HuH-7.5 (cell line): ENCODE data around the gene PTPRT.
"Not testable (repeated sequence)": the region's sequence is repeated elsewhere in the genome, so short reads cannot be mapped to it uniquely, and the experiment has no call there.

ENCODE experiments used
- DNase-seq: peaks from one replicate; pipeline ENCODE4 v3.0.0; 2011; ENCODE audit warnings: low spot score

Gene PTPRT

DNA sequence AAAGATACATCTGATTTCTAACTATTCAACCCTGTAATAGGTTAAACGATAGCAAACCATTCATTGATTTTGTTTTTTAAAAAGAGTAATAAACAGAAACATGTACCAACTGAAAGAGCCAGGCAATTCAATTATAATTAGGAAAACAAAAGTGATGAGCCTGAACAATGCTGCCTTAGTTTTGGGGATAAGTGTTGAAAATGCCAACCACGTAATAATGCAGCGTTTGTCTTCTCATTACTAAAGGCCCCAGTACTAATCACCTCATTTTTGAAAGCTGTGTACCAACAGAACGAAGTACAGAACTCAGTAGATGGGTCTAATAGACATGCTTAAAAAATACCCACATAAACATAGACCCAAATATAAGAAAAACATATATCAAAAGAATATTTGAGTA lies 907.9 kb downstream of the PTPRT start:
- DNase-seq: no peak

DNA sequence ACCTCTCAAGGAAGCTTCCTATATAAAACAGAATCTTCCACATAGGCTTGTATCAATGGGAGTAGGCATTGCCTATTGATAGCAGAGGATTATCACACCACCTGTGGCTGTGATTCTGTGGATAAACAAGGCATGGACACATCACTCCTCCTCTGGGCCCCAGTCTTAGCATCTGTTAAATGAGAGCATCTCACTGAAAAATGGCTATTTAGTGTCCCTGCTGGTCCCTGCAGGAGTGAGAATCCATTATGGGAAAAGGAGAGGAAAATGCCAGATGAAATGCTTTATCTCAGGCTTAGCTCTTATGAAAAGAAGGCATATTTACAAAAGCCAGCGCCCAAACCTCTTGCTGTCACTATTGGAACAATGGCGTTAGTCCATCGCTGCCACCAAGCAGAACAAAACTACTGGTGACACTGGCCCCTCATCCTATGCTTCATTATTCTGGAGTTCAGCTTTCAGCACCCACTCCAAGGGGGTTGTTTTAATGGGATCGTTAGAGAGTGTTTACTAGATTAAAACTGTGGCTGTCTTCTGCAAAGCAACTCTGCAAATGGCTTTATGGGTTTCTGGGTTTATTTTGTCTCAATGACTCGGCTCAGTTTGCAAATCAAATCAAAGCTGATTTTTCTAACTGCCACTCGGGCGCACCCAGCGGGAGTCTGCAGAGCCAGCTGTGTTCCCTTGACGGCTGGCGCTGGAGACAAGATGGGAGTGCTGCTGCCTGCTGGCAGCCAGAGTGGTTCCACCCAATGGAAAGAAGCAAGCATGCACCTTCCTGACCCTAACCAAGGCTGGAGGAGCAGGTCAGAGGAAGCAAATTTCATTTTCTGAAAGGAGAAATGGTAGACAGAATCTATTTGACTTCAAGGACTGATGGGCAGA lies 912.7 kb downstream of the PTPRT start:
- DNase-seq: no peak

DNA sequence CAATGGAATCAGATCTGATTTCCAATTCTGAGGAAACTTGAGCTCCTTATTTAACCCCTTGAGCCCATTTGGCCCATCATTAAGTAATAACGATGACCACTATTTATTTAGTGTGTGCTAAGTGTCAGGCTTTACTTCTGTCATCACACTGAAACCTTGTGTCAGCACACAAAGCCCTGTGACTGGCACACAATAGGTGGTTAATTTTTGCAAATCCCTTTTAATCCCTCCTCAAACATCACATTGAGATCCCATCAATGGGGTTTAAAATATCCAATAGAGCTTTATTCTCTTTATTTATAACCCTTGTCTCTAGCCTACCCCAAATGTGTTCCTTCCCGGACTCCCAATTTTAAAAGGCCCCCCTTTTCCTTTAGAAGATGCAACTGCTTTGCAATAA lies 914.7 kb downstream of the PTPRT start:
- DNase-seq: no peak

DNA sequence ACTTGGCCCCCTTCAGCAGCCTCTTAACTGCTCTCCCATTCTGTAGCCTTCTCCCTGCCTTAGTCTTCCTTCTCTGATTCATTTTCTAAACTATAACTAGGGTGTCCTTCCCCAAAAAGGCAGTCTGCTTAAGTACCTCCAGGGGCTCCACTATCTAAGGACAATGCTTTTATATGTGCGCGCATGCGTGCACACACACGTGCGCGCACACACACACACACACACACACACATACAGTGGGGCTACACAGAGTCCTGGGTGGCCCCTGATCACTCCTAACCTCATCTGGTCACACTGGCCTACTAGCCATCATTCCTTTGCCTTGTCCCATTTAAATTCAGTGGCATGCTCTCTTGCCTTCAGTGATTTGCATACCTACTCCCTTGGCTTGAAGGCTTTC lies 917.2 kb downstream of the PTPRT start:
- no peak for DNase-seq

DNA sequence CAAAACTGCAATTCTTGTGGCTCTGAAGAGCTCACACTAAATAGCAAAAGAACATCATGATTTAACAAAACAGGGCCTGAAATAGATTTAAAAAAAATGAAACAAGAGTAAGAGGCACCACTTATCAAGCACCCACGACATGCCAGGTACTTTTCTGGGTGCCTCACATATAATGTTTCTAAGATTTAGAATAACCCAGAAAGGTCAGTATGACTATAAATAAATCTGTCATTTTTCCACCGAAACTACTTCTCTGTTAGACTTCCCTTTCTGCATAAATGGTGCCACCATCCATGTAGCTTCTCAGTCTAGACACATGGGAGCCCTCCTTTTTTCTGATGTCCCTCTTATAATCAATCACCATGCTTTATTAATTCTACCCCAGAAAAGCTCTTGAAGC lies 919.2 kb downstream of the PTPRT start:
- DNase-seq: no peak

DNA sequence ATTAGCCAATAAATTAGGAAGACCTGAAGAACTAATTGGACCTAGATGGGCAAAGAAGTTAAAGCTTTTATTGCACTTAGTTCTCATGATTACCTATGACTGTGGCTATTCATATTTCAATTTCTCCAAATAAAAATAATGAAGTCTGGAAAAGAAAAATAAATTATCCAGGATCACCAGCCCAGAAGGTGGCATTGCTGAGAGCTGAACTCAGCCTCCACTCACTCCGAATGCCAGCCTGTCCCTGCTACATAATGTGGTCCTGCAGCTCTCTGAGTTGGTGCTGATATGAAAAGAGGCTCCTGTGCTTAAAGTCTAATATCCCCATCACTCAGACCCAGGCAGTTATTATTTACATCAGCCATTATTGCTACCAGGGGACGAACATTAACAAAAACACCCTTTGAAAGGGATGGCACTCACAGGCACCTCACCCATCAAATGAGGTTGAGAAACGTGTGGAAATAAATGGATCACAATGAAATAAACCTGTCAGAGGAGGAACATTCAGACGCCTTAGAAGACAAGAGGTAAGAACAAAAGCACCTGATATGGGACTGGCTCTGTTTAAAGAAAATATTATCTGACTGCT lies 921.8 kb downstream of the PTPRT start:
- no peak for DNase-seq

DNA sequence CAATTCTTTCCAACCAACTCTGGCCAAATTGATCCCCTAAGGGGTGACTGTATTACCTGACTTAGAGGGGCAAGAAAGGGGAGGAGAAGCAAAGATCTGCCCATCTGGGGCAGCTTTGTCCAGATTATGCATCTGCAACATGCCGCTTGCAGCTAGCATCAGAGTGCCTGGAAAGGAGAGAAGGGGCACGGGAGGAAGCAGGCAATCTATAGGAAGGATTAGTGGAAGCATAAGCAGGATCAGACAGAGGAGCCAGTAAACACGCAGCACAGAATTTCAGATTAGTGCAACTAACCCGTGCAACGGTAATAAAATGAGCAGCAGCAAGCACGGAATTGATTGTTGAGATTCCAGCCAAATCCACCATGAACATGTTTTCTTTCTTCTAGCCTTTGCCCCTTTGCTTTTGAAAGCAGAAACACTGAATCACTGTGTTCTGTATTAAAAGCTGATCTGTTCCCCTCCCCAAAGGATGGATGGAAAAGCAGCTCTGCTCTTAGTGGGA lies 927.9 kb downstream of the PTPRT start:
- no peak for DNase-seq

DNA sequence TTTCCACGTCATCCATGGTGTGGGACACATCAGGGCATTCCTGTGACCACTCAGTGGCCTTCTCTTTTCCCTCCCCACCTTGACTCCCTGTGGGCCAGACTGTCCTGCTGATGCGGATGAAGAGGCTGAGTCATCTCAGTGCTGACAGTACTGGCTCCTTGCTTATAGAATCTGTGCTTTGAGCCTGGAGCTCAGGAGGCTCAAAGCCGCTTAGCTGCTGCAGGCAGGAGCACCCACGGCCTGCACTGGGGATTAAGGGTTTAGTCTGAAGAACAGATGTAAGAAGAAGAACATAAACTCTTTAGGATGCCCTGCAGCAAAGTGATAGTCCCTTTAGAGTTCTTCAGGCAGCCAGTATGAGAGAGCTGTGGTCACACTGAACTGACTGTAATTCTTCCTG lies 929.5 kb downstream of the PTPRT start:
- DNase-seq: no peak

DNA sequence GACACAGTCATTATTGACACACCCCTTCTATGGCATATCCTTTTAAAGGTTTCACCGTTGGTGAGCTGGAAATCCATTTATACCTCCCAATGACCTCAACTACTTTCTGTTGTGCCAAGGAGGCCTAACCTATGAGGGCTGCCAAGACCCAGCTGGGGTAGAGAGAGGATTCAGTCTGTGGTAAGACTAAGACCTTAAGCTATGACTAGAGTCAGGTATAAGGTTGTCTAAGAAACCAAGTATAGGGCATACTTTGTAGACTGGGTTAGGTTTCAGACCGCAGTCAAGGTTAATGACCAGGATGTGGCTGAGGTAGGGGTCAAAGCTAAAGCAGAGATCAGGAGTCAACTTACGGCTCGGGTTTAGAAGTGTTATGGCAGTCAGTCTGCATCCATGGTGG lies 930.3 kb downstream of the PTPRT start:
- DNase-seq: no peak

DNA sequence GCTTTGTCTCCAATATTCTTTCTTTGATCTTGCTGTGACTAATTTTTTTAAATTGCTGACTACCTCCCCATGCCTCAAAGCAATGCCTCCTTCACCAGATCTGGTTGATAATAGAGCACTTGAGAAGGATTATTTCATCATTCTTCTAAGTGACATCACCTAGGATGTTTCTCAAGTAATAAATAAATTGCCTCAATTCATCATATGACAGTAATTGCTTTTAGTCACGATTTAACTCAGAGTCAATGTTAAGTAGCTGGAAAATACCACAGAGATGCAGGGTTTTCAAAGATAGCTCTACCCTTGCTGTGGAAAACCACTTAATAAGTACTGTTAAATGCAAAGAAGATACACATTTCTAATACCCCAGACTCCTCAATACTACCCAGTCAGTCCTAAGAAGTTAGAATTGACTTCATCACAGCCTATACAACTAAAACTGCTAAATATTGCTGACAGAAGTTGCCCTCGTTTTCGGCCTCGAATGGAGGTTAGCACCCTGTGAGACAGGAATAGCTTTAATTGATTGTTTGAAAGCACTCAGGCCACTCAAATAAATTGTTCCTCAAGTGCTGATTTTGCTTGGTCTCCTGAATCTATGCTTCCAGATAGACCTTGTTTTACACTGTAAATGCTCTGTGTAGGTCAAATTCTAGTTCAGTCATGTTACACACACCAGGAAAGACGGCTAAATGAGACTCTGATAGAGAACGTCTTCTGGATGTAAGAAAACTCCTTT lies 931.0 kb downstream of the PTPRT start:
- no peak for DNase-seq

DNA sequence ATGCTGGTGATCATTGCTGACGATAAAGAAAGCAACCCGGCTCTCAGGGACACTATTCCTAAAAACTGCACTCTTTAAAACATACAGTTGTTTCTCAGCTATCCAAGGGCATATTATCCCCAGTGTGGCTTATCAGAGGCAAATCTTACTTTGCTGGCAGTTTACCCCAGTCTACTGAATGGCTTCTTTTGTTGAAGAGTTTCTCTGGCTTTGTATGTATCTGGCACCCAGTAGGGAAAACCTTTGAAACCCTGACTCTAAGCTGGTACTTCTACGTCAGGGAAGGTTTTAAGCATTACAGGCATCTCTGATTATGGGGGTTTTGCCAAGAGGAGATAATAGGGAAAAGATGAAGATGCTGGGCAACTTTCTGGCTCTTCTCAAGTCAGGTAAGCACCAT lies 933.9 kb downstream of the PTPRT start:
- DNase-seq: no peak

DNA sequence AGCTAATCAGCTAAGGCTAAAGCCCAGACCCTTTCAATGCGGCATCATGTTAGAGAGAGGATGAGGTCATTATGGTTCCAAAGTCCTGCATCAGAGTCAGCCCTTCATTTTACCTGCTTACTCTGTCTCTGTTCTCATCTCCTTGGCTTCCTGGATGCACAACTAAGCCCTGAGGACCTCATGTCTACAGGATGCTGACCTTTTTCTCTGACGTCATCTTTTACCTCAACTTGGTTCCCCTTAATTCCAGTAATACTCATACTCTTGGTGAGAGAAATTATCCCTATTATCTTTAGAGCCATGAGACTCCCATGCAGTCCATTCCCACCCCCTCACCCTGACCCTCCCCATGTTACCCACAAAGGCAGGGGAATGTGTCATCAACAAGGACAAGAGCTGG lies 935.0 kb downstream of the PTPRT start:
- no peak for DNase-seq

DNA sequence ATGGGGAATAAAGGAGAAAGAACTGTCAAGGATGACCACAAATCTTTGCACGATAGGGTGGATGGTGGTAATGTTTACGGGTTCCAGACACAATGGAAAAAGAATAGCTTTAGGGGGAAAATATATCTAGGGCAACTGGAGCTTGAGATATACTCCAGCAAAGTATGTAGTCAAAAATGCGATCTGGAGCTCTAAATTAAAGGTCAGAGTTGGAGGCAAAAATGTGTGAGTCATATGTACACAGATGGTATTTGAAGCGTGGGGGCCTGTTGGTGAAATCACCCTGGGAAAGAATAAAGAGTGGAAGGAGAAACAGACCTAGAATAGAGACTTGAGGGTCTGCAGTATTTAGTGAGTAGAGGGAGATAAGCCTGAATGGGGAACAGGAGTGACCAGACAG lies 937.6 kb downstream of the PTPRT start:
- no peak for DNase-seq

DNA sequence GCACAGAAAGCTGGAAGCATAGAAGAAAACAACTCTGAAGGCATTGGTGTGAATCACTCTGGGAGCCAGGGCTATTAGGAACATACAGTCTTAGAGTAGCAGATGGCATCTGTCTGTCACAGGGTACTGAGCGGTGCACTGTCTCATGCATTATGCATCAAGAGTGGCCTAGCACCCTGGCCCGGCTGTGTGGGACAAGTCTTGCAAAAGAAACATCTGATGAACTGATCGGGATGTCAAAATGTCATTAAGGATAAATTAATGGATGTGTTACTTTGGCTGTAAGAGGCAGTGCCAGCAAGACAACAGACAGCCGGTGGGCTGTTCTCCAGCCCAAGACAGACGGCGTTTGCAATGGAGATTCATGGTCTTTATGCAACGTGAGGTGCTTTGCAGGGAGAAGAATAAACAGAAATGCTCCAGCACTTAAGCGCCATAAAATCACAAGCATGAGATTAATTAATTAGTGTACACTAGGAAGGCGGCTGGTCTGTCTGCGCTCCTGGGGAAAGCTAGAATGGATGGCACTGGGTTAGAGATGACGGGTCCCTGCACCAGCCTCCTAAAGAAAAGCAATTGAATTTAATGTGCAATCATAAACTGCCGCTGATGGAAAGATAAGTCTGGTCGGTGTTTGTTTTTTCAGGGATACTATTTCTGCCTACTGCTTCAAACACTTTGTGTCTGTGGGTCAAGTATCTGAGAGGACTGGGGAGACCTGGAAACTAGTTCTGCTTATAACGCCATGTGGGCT lies 970.9 kb downstream of the PTPRT start:
- DNase-seq: no peak

DNA sequence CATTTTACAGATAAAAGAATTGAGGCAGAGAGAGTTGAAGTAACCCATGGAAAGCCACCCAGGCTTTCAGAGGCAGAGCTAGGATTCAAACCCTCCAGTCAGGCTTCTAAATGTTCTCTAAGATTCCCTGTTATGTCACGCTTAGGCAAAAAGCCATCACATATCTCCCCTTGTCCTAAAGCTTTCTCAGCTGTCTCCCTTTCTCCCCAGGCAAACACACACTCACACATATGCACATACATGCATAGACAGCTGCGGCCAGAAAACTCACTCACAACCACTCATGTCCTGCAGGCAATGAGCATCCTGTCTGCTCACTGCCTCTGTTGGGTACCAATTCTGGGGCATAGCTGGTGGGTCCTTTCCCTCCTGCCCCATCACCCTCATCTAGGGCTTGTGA lies 975.6 kb downstream of the PTPRT start:
- DNase-seq: no peak

DNA sequence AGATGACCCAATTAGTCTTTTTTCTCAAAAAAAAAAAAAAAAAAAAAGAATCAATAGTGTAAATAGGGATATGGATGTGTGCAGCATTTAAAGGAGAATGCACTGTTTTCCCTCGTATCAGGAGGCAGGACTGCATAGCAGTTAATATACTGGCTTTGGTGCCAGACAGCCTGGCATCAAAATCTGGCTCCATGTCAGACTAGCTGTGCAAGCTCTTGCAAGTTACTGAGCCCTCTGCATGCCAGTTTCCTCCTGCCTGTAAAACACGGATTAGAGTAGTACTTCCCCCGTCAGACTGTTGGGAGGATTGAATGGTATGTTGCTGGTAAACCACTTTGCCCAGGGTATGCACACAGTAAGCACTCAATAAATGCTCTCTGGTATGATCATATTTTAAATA lies 977.3 kb downstream of the PTPRT start:
- DNase-seq: no peak

DNA sequence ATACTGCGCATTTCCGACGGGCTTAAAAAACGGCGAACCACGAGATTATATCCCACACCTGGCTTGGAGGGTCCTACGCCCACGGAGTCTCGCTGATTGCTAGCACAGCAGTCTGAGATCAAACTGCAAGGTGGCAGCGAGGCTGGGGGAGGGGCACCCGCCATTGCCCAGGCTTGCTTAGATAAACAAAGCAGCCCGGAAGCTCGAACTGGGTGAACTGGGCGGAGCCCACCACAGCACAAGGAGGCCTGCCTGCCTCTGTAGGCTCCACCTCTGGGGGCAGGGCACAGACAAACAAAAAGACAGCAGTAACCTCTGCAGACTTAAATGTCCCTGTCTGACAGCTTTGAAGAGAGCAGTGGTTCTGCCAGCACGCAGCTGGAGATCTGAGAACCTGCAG lies 983.1 kb downstream of the PTPRT start:
- DNase-seq: not testable (repeated sequence)

DNA sequence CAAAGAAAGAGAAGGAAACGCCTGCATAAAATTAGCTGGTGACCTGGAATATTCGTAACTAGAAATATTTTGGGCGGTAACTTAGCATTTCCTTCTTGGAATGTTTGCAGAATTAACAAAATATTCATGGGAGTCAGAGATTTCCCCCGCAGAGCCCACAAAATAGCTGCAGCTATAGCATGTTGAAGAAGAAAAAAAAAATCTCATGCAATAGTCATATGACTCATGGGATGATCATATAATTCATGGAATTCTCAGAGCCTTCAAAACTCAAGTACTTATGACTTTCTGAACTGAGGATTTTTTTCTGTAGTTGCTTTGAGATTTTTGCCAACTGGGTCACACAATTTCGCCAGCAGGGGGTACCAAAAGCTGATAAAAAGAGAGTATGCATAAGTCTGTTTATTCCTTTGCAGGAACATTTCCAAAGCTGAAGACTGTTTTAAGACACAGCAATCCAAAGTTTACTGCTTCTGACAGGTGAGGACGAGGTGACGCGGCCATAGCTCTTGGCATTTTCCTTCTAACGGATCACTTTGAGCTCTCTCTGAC lies 985.5 kb downstream of the PTPRT start:
- peak; percentile 32 for DNase-seq

DNA sequence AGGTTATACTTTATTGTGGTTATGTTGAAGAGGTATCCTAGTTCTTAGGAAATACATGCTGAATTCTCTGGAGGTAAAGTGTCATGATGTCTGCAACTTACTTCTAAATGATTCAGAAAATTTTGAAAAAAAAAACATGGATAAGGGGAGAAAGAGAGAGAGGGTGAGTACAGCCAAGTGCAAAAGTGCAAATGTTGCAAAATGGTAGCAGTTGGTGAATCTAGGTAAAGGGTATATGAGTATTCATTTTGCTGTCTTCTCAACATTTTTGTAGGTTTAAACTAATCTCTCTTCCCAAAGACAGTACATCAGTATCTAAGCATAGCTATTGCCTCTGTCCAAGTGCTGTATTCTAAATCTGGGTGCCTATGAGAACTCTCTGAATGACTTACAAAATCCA lies 992.1 kb downstream of the PTPRT start:
- DNase-seq: no peak

DNA sequence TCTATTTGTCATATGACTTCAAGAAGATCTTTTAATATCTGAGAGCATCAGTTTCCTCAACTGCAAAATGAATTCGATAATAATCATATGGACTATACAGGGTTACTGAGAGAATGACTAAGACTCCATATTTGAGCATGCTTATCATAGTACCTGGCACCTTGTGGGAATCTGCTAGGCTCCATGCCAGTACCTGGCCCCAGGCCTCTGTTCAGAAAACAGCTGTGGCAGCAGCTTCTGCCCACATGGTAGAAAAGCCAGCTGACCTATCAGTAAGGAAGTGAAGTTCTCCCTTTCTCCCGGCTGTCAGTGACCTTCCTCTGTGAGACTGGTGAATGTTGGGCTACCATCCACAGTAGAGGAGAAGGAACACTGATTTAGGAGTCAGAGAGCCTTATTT lies 996.6 kb downstream of the PTPRT start:
- DNase-seq: no peak

DNA sequence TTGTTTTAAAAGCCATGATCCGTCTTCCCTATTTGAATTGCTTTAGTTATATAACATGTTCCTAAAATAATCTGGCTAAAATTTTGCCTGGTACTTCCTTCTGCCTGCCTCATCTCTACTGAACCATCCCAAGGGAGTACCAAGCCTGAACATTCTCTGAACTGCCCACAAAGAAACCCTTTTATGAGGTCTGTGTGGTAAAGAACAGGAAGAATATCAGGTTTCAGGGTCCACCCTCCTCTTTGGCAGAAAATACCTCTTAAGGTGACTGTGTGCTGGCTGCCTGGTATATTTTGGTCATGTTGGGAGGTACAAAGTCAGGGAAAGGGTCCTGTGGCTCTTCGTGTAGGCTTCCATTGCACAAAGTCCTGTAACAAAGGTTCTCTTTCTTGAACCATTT lies 997.4 kb downstream of the PTPRT start:
- no peak for DNase-seq
